ENCODE measurements around the gene CASP4. TPM values are rescaled to one million over a fixed set of nuclear protein-coding genes. Genes with fewer than 3 reads are reported as not detected.

The CASP4 gene
- total and polyA plus RNA-seq, 9 of the 15 experiments (the other 6 are each of a cell fraction or from before 2014, with no cell fraction given): 0.15 to 0.42 (median 0.27) TPM; not detected in 1

- no peak for TF ChIP-seq MAFK (IDR thresholded peaks at IDR 0.05; ENCODE audit: low read length)
- no peak for TF ChIP-seq RNF2 (IDR thresholded peaks at IDR 0.05)
- TF ChIP-seq PHB (CRISPR knock-in tag; IDR thresholded peaks at IDR 0.05): no peak
These were observed 16.4 kb upstream of the CASP4 start (continued) for GRCh38 chr11:104984808-104985207.

DNA sequence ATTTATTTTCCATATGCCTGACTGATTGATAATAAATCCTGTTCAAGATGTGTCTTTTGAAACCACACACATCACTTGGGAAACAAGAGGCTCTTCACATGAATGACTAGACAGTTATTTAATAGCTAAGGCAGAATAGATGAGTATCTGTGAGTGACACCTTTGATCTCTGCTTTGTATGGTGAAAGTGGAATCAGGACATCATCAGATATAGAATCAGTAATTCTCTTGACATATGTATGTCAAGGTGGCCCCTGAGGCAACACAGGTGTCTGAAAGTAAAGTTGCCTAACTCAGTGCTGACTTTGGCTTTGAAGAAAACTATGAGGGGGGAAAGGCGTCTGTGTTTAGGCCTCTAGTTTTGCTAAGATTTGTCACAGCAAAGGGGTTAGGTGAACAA lies 11.5 kb upstream of the CASP4 start:
- Histone ChIP-seq H3K9me3 (replicated peaks; ENCODE audit: control insufficient read depth, insufficient read depth, low read depth, low read length) (no peaks in the 10 kb centered on the region), H3K4me2 (ENCODE audit: insufficient read depth, low read length) (no peak overlapping the region), H3K36me3 (ENCODE audit: control insufficient read depth, insufficient read depth, low read length) (no peaks in the 10 kb centered on the region), H2AFZ (ENCODE audit: low read depth, low read length) (no peak overlapping the region), H4K20me1 (replicated peaks; ENCODE audit: control insufficient read depth, insufficient read depth, low read length) (no peaks in the 10 kb centered on the region), H3K9me1 (ENCODE audit: control insufficient read depth, insufficient read depth, low read length) (no peaks in the 10 kb centered on the region), H3K79me2 (ENCODE audit: control insufficient read depth, insufficient read depth, low read length) (no peaks in the 10 kb centered on the region), H3K27me3 (ENCODE audit: control insufficient read depth in 2 of 2, insufficient read depth in 2 of 2, low read length in 2 of 2) (no peaks in the 10 kb centered on the region), H3K27ac (ENCODE audit: extremely low read depth, low read depth, low read length) (no peak overlapping the region), H3K4me3 (no peak overlapping the region), H3K4me1 (replicated peaks in 1 of 2; ENCODE audit: control insufficient read depth in 2 of 2, insufficient read depth in 2 of 2, low read length in 2 of 2) (no peaks in the 10 kb centered on the region), H3K9ac (ENCODE audit: insufficient read depth in 1 of 2, low read depth in 2 of 2, low read length in 2 of 2) (no peak overlapping the region)
- in situ Hi-C loops (cut with MboI): no loop called here
- CTCF ChIA-PET (ENCODE audit: low intra/inter-chr PET ratio): no interaction called here
- DNase-seq (ENCODE audit: extremely low read depth in 1 of 4, low spot score in 3 of 4) (no peak), FAIRE-seq (no peak), ATAC-seq (no peak)
- intact Hi-C loops (cut with micrococcal nuclease): no loop called here
- BruUV-seq (replicated peaks): no TSS peak
- POLR2A ChIA-PET: no interaction called here
- WGBS (ENCODE audit: insufficient coverage, low coverage, missing lambda C conversion rate): 0% methylated on average over 1 of the region's 1 CpG
- TF ChIP-seq, protein P1, sequence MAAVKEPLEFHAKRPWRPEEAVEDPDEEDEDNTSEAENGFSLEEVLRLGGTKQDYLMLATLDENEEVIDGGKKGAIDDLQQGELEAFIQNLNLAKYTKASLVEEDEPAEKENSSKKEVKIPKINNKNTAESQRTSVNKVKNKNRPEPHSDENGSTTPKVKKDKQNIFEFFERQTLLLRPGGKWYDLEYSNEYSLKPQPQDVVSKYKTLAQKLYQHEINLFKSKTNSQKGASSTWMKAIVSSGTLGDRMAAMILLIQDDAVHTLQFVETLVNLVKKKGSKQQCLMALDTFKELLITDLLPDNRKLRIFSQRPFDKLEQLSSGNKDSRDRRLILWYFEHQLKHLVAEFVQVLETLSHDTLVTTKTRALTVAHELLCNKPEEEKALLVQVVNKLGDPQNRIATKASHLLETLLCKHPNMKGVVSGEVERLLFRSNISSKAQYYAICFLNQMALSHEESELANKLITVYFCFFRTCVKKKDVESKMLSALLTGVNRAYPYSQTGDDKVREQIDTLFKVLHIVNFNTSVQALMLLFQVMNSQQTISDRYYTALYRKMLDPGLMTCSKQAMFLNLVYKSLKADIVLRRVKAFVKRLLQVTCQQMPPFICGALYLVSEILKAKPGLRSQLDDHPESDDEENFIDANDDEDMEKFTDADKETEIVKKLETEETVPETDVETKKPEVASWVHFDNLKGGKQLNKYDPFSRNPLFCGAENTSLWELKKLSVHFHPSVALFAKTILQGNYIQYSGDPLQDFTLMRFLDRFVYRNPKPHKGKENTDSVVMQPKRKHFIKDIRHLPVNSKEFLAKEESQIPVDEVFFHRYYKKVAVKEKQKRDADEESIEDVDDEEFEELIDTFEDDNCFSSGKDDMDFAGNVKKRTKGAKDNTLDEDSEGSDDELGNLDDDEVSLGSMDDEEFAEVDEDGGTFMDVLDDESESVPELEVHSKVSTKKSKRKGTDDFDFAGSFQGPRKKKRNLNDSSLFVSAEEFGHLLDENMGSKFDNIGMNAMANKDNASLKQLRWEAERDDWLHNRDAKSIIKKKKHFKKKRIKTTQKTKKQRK (IDR thresholded peaks at IDR 0.05; ENCODE audit: borderline replicate concordance, low read depth, low read length): no peak
- TF ChIP-seq ZNF57 (CRISPR knock-in tag; IDR thresholded peaks at IDR 0.05): no peak
- no peak for TF ChIP-seq MAFK (IDR thresholded peaks at IDR 0.05; ENCODE audit: low read length)
- TF ChIP-seq TAF7 (tag; IDR thresholded peaks at IDR 0.05): no peak
- TF ChIP-seq SIRT6 (IDR thresholded peaks at IDR 0.05; ENCODE audit: low read depth, low read length): no peak
- TF ChIP-seq FOXA1 (IDR thresholded peaks at IDR 0.05; ENCODE audit: borderline replicate concordance): no peak
- TF ChIP-seq NBN (IDR thresholded peaks at IDR 0.05; ENCODE audit: low read depth): no peak
- no peak for TF ChIP-seq SMAD2 (IDR thresholded peaks at IDR 0.05; ENCODE audit: low read depth, low read length)
- TF ChIP-seq, protein P2, sequence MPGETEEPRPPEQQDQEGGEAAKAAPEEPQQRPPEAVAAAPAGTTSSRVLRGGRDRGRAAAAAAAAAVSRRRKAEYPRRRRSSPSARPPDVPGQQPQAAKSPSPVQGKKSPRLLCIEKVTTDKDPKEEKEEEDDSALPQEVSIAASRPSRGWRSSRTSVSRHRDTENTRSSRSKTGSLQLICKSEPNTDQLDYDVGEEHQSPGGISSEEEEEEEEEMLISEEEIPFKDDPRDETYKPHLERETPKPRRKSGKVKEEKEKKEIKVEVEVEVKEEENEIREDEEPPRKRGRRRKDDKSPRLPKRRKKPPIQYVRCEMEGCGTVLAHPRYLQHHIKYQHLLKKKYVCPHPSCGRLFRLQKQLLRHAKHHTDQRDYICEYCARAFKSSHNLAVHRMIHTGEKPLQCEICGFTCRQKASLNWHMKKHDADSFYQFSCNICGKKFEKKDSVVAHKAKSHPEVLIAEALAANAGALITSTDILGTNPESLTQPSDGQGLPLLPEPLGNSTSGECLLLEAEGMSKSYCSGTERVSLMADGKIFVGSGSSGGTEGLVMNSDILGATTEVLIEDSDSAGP (CRISPR knock-in tag; IDR thresholded peaks at IDR 0.05): no peak
- no peak for TF ChIP-seq ZKSCAN1 (IDR thresholded peaks at IDR 0.05; ENCODE audit: low read depth, low read length)
- TF ChIP-seq KAT7 (CRISPR knock-in tag; IDR thresholded peaks at IDR 0.05; ENCODE audit: borderline replicate concordance): no peak
- TF ChIP-seq RHOXF2B (CRISPR knock-in tag; conservative IDR thresholded peaks at IDR 0.05): no peak
- TF ChIP-seq, protein P3, sequence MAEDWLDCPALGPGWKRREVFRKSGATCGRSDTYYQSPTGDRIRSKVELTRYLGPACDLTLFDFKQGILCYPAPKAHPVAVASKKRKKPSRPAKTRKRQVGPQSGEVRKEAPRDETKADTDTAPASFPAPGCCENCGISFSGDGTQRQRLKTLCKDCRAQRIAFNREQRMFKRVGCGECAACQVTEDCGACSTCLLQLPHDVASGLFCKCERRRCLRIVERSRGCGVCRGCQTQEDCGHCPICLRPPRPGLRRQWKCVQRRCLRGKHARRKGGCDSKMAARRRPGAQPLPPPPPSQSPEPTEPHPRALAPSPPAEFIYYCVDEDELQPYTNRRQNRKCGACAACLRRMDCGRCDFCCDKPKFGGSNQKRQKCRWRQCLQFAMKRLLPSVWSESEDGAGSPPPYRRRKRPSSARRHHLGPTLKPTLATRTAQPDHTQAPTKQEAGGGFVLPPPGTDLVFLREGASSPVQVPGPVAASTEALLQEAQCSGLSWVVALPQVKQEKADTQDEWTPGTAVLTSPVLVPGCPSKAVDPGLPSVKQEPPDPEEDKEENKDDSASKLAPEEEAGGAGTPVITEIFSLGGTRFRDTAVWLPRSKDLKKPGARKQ (CRISPR knock-in tag; IDR thresholded peaks at IDR 0.05): no peak

All from K562 (cell line).